ENCODE results near the gene ZBTB20. TPM values are rescaled to one million over a fixed set of nuclear protein-coding genes. Genes with fewer than 3 reads are reported as not detected.

Gene ZBTB20
- total RNA-seq, 1 donor from 2014 or later = 30.4 TPM

DNA sequence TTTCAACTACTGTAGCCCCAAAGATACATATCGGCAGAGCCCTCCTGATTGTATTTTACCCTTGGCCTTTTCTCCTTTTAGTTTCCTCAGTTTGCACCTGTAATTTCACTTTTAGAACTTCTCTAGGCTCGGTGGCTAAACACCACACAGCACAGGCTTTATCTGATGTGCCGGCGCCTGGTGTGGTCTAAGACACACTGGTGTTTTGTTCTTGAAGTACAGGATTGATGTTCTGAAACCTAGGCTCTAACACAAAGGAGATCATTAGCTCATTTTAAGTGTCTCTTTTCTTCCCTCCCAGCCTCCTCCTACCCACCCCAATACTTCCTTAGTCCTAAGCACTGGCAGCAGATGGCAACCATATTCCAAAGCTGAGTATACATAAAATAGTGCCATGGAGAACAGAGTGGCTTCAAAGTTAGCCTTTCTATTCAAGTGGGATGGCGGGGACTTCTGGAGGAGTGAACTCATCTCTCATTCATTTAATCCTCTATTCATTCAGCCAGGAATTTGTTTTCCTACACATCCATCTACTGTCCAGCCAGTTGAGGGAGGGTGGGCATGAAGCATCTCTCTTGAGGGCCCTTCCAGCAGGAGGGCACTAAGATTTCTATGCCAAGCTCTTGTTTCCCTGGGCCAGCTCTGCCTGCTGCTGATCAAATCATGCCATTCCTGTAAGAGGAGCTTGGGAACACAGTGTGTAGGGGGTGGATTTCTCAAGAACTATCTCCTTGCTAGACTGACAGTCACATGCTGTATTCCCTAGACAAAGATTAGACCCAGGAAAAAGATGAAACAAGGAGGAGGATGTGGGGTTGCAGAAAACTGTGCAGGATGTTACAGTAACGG, 782.1 kb downstream of the ZBTB20 start:
- H3K9me3 Mint-ChIP-seq = no peaks in the 10 kb centered on the region
- no peaks in the 10 kb centered on the region for H3K27me3 Mint-ChIP-seq (ENCODE audit: low read depth)
- H3K4me1 Mint-ChIP-seq = peaks cover 9% of the 10 kb centered on the region
- TF ChIP-seq, protein P1, sequence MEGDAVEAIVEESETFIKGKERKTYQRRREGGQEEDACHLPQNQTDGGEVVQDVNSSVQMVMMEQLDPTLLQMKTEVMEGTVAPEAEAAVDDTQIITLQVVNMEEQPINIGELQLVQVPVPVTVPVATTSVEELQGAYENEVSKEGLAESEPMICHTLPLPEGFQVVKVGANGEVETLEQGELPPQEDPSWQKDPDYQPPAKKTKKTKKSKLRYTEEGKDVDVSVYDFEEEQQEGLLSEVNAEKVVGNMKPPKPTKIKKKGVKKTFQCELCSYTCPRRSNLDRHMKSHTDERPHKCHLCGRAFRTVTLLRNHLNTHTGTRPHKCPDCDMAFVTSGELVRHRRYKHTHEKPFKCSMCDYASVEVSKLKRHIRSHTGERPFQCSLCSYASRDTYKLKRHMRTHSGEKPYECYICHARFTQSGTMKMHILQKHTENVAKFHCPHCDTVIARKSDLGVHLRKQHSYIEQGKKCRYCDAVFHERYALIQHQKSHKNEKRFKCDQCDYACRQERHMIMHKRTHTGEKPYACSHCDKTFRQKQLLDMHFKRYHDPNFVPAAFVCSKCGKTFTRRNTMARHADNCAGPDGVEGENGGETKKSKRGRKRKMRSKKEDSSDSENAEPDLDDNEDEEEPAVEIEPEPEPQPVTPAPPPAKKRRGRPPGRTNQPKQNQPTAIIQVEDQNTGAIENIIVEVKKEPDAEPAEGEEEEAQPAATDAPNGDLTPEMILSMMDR (IDR thresholded peaks at IDR 0.05; ENCODE audit: unreplicated experiment) = no peak
- H3K36me3 Mint-ChIP-seq = no peaks in the 10 kb centered on the region
- H3K4me3 Mint-ChIP-seq = no peak overlapping the region
- no peak overlapping the region for H3K27ac Mint-ChIP-seq
- DNase-seq (ENCODE audit: low spot score in 2 of 2, unreplicated experiment in 2 of 2) = no peak

DNA sequence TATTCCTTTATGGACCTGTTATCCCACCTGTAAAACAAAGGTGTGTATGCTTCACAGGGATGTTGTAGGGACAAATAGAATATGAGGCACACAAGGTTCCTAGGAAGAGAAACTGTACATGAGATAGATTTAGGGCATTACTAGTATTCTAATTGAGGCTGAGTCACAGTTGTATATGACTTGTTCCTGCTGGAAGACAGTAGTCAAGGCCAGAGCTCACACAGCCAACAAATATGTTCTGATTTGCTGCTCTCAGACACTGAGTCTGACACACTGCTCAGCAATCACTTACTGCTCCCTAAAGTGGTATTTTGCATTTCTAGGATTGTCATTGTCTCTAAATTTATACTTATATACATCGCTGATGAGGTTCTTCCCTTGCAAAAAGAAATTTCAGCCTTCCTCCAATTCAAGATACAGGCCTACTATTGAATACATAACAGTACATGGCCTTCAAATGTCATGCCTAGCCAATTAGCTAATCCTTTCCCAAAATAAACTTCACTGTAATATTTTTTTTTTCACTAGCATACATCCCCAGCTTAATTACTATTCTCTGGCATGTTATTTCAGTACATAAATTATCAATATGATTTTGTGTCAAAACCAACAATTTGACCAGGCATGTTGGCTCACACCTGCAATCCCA, 783.4 kb downstream of the ZBTB20 start:
- peaks cover 9% of the 10 kb centered on the region for H3K4me1 Mint-ChIP-seq
- no peak for DNase-seq (ENCODE audit: low spot score in 2 of 2, unreplicated experiment in 2 of 2)
- TF ChIP-seq, protein P1 (IDR thresholded peaks at IDR 0.05; ENCODE audit: unreplicated experiment) = no peak

GRCh38 chr3:114362815-114363214, 784.3 kb downstream of the ZBTB20 start:
- Mint-ChIP-seq H3K36me3 (no peaks in the 10 kb centered on the region), H3K4me1 (peaks cover 9% of the 10 kb centered on the region), H3K27ac (no peak overlapping the region), H3K9me3 (no peaks in the 10 kb centered on the region), H3K27me3 (ENCODE audit: low read depth) (no peaks in the 10 kb centered on the region), H3K4me3 (no peak overlapping the region)
- TF ChIP-seq, protein P1 (IDR thresholded peaks at IDR 0.05; ENCODE audit: unreplicated experiment) = peak; percentile 38
- DNase-seq (ENCODE audit: low spot score in 2 of 2, unreplicated experiment in 2 of 2) = no peak

More for the DNA sequence above, 783.4 kb downstream of the ZBTB20 start:
- Mint-ChIP-seq H3K27ac (no peak overlapping the region), H3K36me3 (no peaks in the 10 kb centered on the region), H3K9me3 (no peaks in the 10 kb centered on the region), H3K27me3 (ENCODE audit: low read depth) (no peaks in the 10 kb centered on the region), H3K4me3 (no peak overlapping the region)

DNA sequence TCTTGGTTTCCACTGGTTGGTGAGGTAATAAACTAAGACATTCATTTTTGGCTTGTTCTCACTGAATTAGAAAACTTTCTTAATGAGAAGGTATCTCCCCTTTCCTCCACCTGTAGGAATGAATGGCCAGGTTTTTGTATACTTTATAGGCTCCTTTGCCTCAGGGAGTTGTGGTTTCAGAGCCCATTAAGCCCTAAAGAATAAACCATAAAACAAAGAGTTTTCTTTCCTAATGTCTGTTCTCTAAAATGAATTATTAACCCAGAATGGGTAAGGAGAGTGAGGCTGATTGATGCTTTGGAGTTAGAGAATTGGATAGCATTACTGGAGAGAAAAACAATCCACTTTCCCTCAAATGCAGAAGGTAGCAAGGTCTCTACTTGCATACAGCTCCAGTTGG, 785.7 kb downstream of the ZBTB20 start:
- H3K36me3 Mint-ChIP-seq = no peaks in the 10 kb centered on the region
- H3K4me3 Mint-ChIP-seq = no peak overlapping the region
- no peak for DNase-seq (ENCODE audit: low spot score in 2 of 2, unreplicated experiment in 2 of 2)
- peaks cover 9% of the 10 kb centered on the region for H3K4me1 Mint-ChIP-seq
- H3K27me3 Mint-ChIP-seq (ENCODE audit: low read depth) = no peaks in the 10 kb centered on the region
- no peak overlapping the region for H3K27ac Mint-ChIP-seq
- TF ChIP-seq, protein P1 (IDR thresholded peaks at IDR 0.05; ENCODE audit: unreplicated experiment) = no peak
- no peaks in the 10 kb centered on the region for H3K9me3 Mint-ChIP-seq

- no peaks in the 10 kb centered on the region for H3K27me3 Mint-ChIP-seq (ENCODE audit: low read depth)
- peaks cover 3% of the 10 kb centered on the region for H3K36me3 Mint-ChIP-seq
- no peak overlapping the region for H3K4me3 Mint-ChIP-seq
- peaks cover 4% of the 10 kb centered on the region for H3K4me1 Mint-ChIP-seq
- no peaks in the 10 kb centered on the region for H3K9me3 Mint-ChIP-seq
- DNase-seq (ENCODE audit: low spot score in 2 of 2, unreplicated experiment in 2 of 2) = no peak
- H3K27ac Mint-ChIP-seq = no peak overlapping the region
- TF ChIP-seq, protein P1 (IDR thresholded peaks at IDR 0.05; ENCODE audit: unreplicated experiment) = no peak
Observed at GRCh38 chr3:114356525-114356924, 790.6 kb downstream of the ZBTB20 start.

Data from mesothelial cell of epicardium (in vitro differentiated cells).